DND-41 (cell line): ENCODE results near the gene TMEM26.

ENCODE experiments used
- ATAC-seq: fragments of 200-7000 bp; cut with Tn5 transposase; 3 replicates; pipeline ENCODE4 v1.9.1; 2021; ENCODE audit warnings: low read depth; ENCODE audit not compliant: insufficient read depth
- DNase-seq: peaks from one replicate; pipeline ENCODE4 v3.0.0-alpha.2; 2020
- H2AFZ ChIP-seq: 2 replicates; pipeline ENCODE4 v1.6.0; 2012; ENCODE audit warnings: low read depth, low read length
- H3K27ac ChIP-seq: 2 replicates; pipeline ENCODE4 v1.5.1; 2012; ENCODE audit warnings: low read length, inconsistent platforms
- H3K27me3 ChIP-seq: fragments of 200-600 bp; sonication (generic); 2 replicates; pipeline ENCODE4 v1.6.0; 2012; ENCODE audit warnings: low read length, mild to moderate bottlenecking, inconsistent platforms; ENCODE audit not compliant: insufficient read depth, poor library complexity
- H3K36me3 ChIP-seq: 2 replicates; pipeline ENCODE4 v1.5.1; 2012; ENCODE audit warnings: low read length, inconsistent platforms; ENCODE audit not compliant: insufficient read depth
- H3K4me1 ChIP-seq: 2 replicates; pipeline ENCODE4 v1.5.1; 2012; ENCODE audit warnings: mild to moderate bottlenecking, low read length; ENCODE audit not compliant: insufficient read depth
- H3K4me2 ChIP-seq: 2 replicates; pipeline ENCODE4 v1.6.0; 2012; ENCODE audit warnings: mild to moderate bottlenecking, moderate library complexity, low read length, inconsistent platforms; ENCODE audit not compliant: insufficient read depth
- H3K4me3 ChIP-seq, 2 experiments: fragments of 200-600 bp in 1 of 2; shearing (Covaris generic) in 1 of 2; 2 replicates each; pipeline ENCODE4 v1.5.1; 2012 to 2016; ENCODE audit warnings: inconsistent platforms in 2 of 2, low read length in 2 of 2, mild to moderate bottlenecking in 2 of 2, low read depth in 1 of 2, moderate library complexity in 1 of 2
- H3K79me2 ChIP-seq: 2 replicates; pipeline ENCODE4 v1.6.0; 2012; ENCODE audit warnings: low read length, inconsistent platforms; ENCODE audit not compliant: insufficient read depth
- H3K9ac ChIP-seq: 2 replicates; pipeline ENCODE4 v1.6.0; 2012; ENCODE audit warnings: low read depth, mild to moderate bottlenecking, inconsistent platforms, low read length, moderate library complexity
- H3K9me3 ChIP-seq: 2 replicates; pipeline ENCODE4 v1.5.1; 2012; ENCODE audit warnings: low read length, moderate library complexity, mild to moderate bottlenecking, inconsistent platforms; ENCODE audit not compliant: insufficient read depth, severe bottlenecking
- H4K20me1 ChIP-seq: 2 replicates; pipeline ENCODE4 v1.6.0; 2012; ENCODE audit warnings: low read length; ENCODE audit not compliant: insufficient read depth
- EZH2 ChIP-seq: IDR thresholded peaks from 3 replicates; pipeline ENCODE4 v1.6.1; 2012; ENCODE audit warnings: borderline replicate concordance, low read depth, mild to moderate bottlenecking, moderate library complexity, low read length, inconsistent platforms; ENCODE audit not compliant: severe bottlenecking
- TF ChIP-seq, protein P1 (sequence below): IDR thresholded peaks from 2 replicates; pipeline ENCODE4 v1.5.1; 2012; ENCODE audit warnings: borderline replicate concordance, low read length, moderate library complexity, mild to moderate bottlenecking; ENCODE audit not compliant: poor library complexity, severe bottlenecking; ENCODE audit errors: extremely low read depth

TMEM26 gene

GRCh38 chr10:61456095-61456789 is 3.1 kb upstream of the TMEM26 start:
- TF ChIP-seq, protein P1, sequence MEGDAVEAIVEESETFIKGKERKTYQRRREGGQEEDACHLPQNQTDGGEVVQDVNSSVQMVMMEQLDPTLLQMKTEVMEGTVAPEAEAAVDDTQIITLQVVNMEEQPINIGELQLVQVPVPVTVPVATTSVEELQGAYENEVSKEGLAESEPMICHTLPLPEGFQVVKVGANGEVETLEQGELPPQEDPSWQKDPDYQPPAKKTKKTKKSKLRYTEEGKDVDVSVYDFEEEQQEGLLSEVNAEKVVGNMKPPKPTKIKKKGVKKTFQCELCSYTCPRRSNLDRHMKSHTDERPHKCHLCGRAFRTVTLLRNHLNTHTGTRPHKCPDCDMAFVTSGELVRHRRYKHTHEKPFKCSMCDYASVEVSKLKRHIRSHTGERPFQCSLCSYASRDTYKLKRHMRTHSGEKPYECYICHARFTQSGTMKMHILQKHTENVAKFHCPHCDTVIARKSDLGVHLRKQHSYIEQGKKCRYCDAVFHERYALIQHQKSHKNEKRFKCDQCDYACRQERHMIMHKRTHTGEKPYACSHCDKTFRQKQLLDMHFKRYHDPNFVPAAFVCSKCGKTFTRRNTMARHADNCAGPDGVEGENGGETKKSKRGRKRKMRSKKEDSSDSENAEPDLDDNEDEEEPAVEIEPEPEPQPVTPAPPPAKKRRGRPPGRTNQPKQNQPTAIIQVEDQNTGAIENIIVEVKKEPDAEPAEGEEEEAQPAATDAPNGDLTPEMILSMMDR, result no peak
- TF ChIP-seq EZH2, result no peak
- Histone ChIP-seq H3K9me3 (no peaks in the 10 kb centered on the region), H3K27ac (no peak overlapping the region), H3K4me3 (no peak overlapping the region), H3K9ac (no peak overlapping the region), H3K36me3 (no peaks in the 10 kb centered on the region), H3K4me2 (no peak overlapping the region), H2AFZ (no peak overlapping the region; the same call in 1 of the 2 replicates), H4K20me1 (no peaks in the 10 kb centered on the region), H3K4me1 (peaks cover 9% of the 10 kb centered on the region), H3K27me3 (no peaks in the 10 kb centered on the region), H3K79me2 (no peaks in the 10 kb centered on the region)
- ATAC-seq (no peak), DNase-seq (no peak)

GRCh38 chr10:61455656-61456055 is 2.5 kb upstream of the TMEM26 start:
- no peaks in the 10 kb centered on the region for H3K36me3 ChIP-seq
- no peak for ATAC-seq
- TF ChIP-seq, protein P1, result no peak
- no peak for TF ChIP-seq EZH2
- no peak overlapping the region for H3K4me2 ChIP-seq
- no peak overlapping the region for H3K4me3 ChIP-seq
- H3K79me2 ChIP-seq, result no peaks in the 10 kb centered on the region
- no peaks in the 10 kb centered on the region for H3K27me3 ChIP-seq
- H4K20me1 ChIP-seq, result no peaks in the 10 kb centered on the region
- H3K9me3 ChIP-seq, result no peaks in the 10 kb centered on the region
- peaks cover 11% of the 10 kb centered on the region for H3K4me1 ChIP-seq
- no peak overlapping the region for H3K27ac ChIP-seq
- H2AFZ ChIP-seq, result no peak overlapping the region
- no peak for DNase-seq
- H3K9ac ChIP-seq, result no peak overlapping the region

GRCh38 chr10:61454541-61454940 is 1.4 kb upstream of the TMEM26 start:
- H3K27me3 ChIP-seq, result no peaks in the 10 kb centered on the region
- peaks cover 11% of the 10 kb centered on the region for H3K4me1 ChIP-seq
- no peak overlapping the region for H3K9ac ChIP-seq
- DNase-seq, result no peak
- no peak overlapping the region for H3K4me2 ChIP-seq
- ATAC-seq, result no peak
- no peaks in the 10 kb centered on the region for H4K20me1 ChIP-seq
- H2AFZ ChIP-seq, result no peak overlapping the region
- no peaks in the 10 kb centered on the region for H3K9me3 ChIP-seq
- no peak overlapping the region for H3K27ac ChIP-seq
- TF ChIP-seq EZH2, result no peak
- TF ChIP-seq, protein P1, result no peak
- H3K36me3 ChIP-seq, result no peaks in the 10 kb centered on the region
- no peak overlapping the region for H3K4me3 ChIP-seq
- no peaks in the 10 kb centered on the region for H3K79me2 ChIP-seq
